ENCODE results near the gene KCNN4.
"Not testable (repeated sequence)": the region's sequence is repeated elsewhere in the genome, so short reads cannot be mapped to it uniquely, and the experiment has no call there.

The KCNN4 gene

GRCh38 chr19:43767818-43768217 is 13.0 kb downstream of the KCNN4 start:
- TF ChIP-seq CTCF (IDR thresholded peaks at IDR 0.05) (no peak), ZFX (IDR thresholded peaks at IDR 0.05; ENCODE audit: borderline replicate concordance) (no peak)
- H3K27ac ChIP-seq = no peak overlapping the region

- TF ChIP-seq CTCF (IDR thresholded peaks at IDR 0.05) (no peak), ZFX (IDR thresholded peaks at IDR 0.05; ENCODE audit: borderline replicate concordance) (no peak)
These were observed 13.5 kb downstream of the KCNN4 start for GRCh38 chr19:43767316-43767715.

GRCh38 chr19:43766755-43767043 is 14.1 kb downstream of the KCNN4 start:
- no peak overlapping the region for H3K27ac ChIP-seq
- peak; percentile 70 for TF ChIP-seq CTCF (IDR thresholded peaks at IDR 0.05)
- no peak for TF ChIP-seq ZFX (IDR thresholded peaks at IDR 0.05; ENCODE audit: borderline replicate concordance)

More at GRCh38 chr19:43767316-43767715, 13.5 kb downstream of the KCNN4 start:
- H3K27ac ChIP-seq = no peak overlapping the region

GRCh38 chr19:43765109-43765876 is 15.5 kb downstream of the KCNN4 start:
- H3K27ac ChIP-seq = no peak overlapping the region
- TF ChIP-seq CTCF (IDR thresholded peaks at IDR 0.05) (no peak), ZFX (IDR thresholded peaks at IDR 0.05; ENCODE audit: borderline replicate concordance) (no peak)

- not testable (repeated sequence) for H3K27ac ChIP-seq
These were observed 16.1 kb downstream of the KCNN4 start for GRCh38 chr19:43764684-43765083.

- no peak overlapping the region for H3K27ac ChIP-seq
- no peak for TF ChIP-seq CTCF (IDR thresholded peaks at IDR 0.05)
These were observed 17.3 kb downstream of the KCNN4 start for GRCh38 chr19:43763473-43763939.

- TF ChIP-seq CTCF (IDR thresholded peaks at IDR 0.05) = no peak
- H3K27ac ChIP-seq = no peak overlapping the region
These were observed 18.0 kb downstream of the KCNN4 start for GRCh38 chr19:43762814-43763213.

- TF ChIP-seq ZFX (IDR thresholded peaks at IDR 0.05; ENCODE audit: borderline replicate concordance) (no peak), CTCF (IDR thresholded peaks at IDR 0.05) (no peak)
- H3K27ac ChIP-seq = no peak overlapping the region
These were observed 19.8 kb downstream of the KCNN4 start for GRCh38 chr19:43760941-43761340.

Measured in 22Rv1 (cell line).